Fibroblast of villous mesenchyme (primary cell): ENCODE measurements around the gene FOXJ1. TPM values are rescaled to one million over a fixed set of nuclear protein-coding genes. Genes with fewer than 3 reads are reported as not detected.
A peak's percentile ranks its signal among the peaks of the same experiment; 100 is the strongest.

Experiments
- DNase-seq: peaks from one replicate; pipeline ENCODE4 v3.0.0-alpha.2; 2010; ENCODE audit warnings: low read depth
- H3K4me3 ChIP-seq: 2 replicates; pipeline ENCODE4 v1.5.1; 2011; ENCODE audit warnings: low read depth, mild to moderate bottlenecking, low read length
- CTCF ChIP-seq: IDR thresholded peaks from 2 replicates; pipeline ENCODE4 v1.5.1; 2012; ENCODE audit warnings: low read depth, mild to moderate bottlenecking, low read length; ENCODE audit not compliant: insufficient read depth
- total RNA-seq: library from RNA; depleted of rRNA; stranded (reverse); fragments of >200 nt; gene quantifications from 2 replicates; pipeline ENCODE4 v1.2.3, GENCODE V29; 2012

Gene FOXJ1
- total RNA-seq, 1 donor = not detected

- TF ChIP-seq CTCF = no peak
- H3K4me3 ChIP-seq = no peak overlapping the region
- DNase-seq = no peak
Measured at GRCh38 chr17:76131051-76131691, 9.9 kb downstream of the FOXJ1 start.

GRCh38 chr17:76130473-76130872 is 10.6 kb downstream of the FOXJ1 start:
- TF ChIP-seq CTCF = no peak
- DNase-seq = no peak
- H3K4me3 ChIP-seq = no peak overlapping the region

- no peak for TF ChIP-seq CTCF
- no peak for DNase-seq
- no peak overlapping the region for H3K4me3 ChIP-seq
Measured at GRCh38 chr17:76125922-76126321, 15.1 kb downstream of the FOXJ1 start.

GRCh38 chr17:76125391-76125675 is 15.7 kb downstream of the FOXJ1 start:
- TF ChIP-seq CTCF = no peak
- no peak overlapping the region for H3K4me3 ChIP-seq
- no peak for DNase-seq

- no peak for DNase-seq
- no peak overlapping the region for H3K4me3 ChIP-seq
- peak; percentile 36 for TF ChIP-seq CTCF
Measured at GRCh38 chr17:76124582-76125390, 16.3 kb downstream of the FOXJ1 start.

- H3K4me3 ChIP-seq = no peak overlapping the region
- no peak for TF ChIP-seq CTCF
- no peak for DNase-seq
Measured at GRCh38 chr17:76123749-76124581, 17.1 kb downstream of the FOXJ1 start.
